MCF 10A (cell line): Measurements from ENCODE around the gene PITPNM3. TPM values are rescaled to one million over a fixed set of nuclear protein-coding genes. Genes with fewer than 3 reads are reported as not detected.

ENCODE experiments used
- BruUV-seq: library from RNA; stranded (reverse); fragments of 400-500 nt; replicated peaks from 2 replicates; lab custom pipeline; 2021; lab: Mats Ljungman, UMichigan
- CTCF ChIA-PET: fragments of 300-600 bp; sonication (Branson Sonifier 250); formaldehyde crosslinking; extraction: SDS; loops from one replicate; lab custom pipeline; 2021; ENCODE audit warnings: antibody characterized with exemption, inconsistent platforms; lab: Yijun Ruan, JAX
- POLR2A ChIA-PET: fragments of 300-600, 350-650 bp; sonication (Branson Sonifier 250); formaldehyde crosslinking; extraction: SDS; loops from one replicate; lab custom pipeline; 2020; ENCODE audit warnings: antibody characterized with exemption, inconsistent platforms; lab: Yijun Ruan, JAX
- DNase-seq: peaks from one replicate; pipeline ENCODE4 v3.0.0-alpha.2; 2018; ENCODE audit not compliant: unreplicated experiment
- H3K27ac Mint-ChIP-seq: one replicate; pipeline ENCODE4 v1.8.0; 2022; ENCODE audit warnings: mild to moderate bottlenecking, low read depth, mixed read lengths; ENCODE audit not compliant: unreplicated experiment
- H3K27me3 Mint-ChIP-seq: one replicate; pipeline ENCODE4 v1.8.0; 2022; ENCODE audit warnings: mixed read lengths; ENCODE audit not compliant: insufficient read depth, unreplicated experiment
- H3K36me3 Mint-ChIP-seq: one replicate; pipeline ENCODE4 v1.8.0; 2022; ENCODE audit warnings: mild to moderate bottlenecking, moderate library complexity, mixed read lengths; ENCODE audit not compliant: insufficient read depth, unreplicated experiment
- H3K4me1 Mint-ChIP-seq: one replicate; pipeline ENCODE4 v1.8.0; 2022; ENCODE audit warnings: mixed read lengths; ENCODE audit not compliant: insufficient read depth, unreplicated experiment
- H3K4me3 Mint-ChIP-seq: one replicate; pipeline ENCODE4 v1.8.0; 2022; ENCODE audit warnings: mild to moderate bottlenecking, moderate library complexity, mixed read lengths; ENCODE audit not compliant: unreplicated experiment
- H3K9me3 Mint-ChIP-seq: one replicate; pipeline ENCODE4 v1.8.0; 2022; ENCODE audit warnings: mixed read lengths; ENCODE audit not compliant: unreplicated experiment
- CTCF ChIP-seq: fragments of 200-600 bp; IDR thresholded peaks from one replicate; pipeline ENCODE4 v1.8.0; 2022; ENCODE audit warnings: antibody characterized with exemption, mild to moderate bottlenecking; ENCODE audit not compliant: unreplicated experiment
- intact Hi-C: fragments of 100-400 bp; cut with micrococcal nuclease; formaldehyde crosslinking; loops from 2 replicates; pipeline ENCODE4 v1.14.1; 2022
- total RNA-seq: library from RNA; stranded (reverse); gene quantifications from 2 replicates; pipeline ENCODE4 v1.2.3, GENCODE V29; 2022

The PITPNM3 gene
- total RNA-seq, 1 experiment from 2014 or later: 22.8 TPM

- no peak for TF ChIP-seq CTCF
- Mint-ChIP-seq H3K27ac (no peak overlapping the region), H3K9me3 (no peaks in the 10 kb centered on the region), H3K4me3 (no peak overlapping the region), H3K4me1 (peaks cover 6% of the 10 kb centered on the region), H3K36me3 (no peaks in the 10 kb centered on the region), H3K27me3 (no peaks in the 10 kb centered on the region)
- intact Hi-C loops: no loop called here
- CTCF ChIA-PET: interaction anchor here (0.5 to 1.0 kb wide), 3 partner anchors 10 to 1179 kb away, joined by 3 to 4 read pairs (median 3); no protein-coding TSS in a partner anchor
- POLR2A ChIA-PET: no interaction called here
- DNase-seq: no peak
- BruUV-seq: no TSS peak
Measured at GRCh38 chr17:6429266-6429665, 127.1 kb downstream of the PITPNM3 start.

- TF ChIP-seq CTCF: no peak
- ChIA-PET POLR2A (no interaction called here), CTCF (interaction anchor here (0.6 to 1.0 kb wide), 2 partner anchors 11 to 327 kb away, joined by 3 to 4 read pairs; no protein-coding TSS in a partner anchor)
- Mint-ChIP-seq H3K4me3 (no peak overlapping the region), H3K9me3 (no peaks in the 10 kb centered on the region), H3K4me1 (peaks cover 6% of the 10 kb centered on the region), H3K27me3 (no peaks in the 10 kb centered on the region), H3K27ac (no peak overlapping the region), H3K36me3 (no peaks in the 10 kb centered on the region)
- no peak for DNase-seq
- BruUV-seq: no TSS peak
- intact Hi-C loops: no loop called here
Measured at GRCh38 chr17:6428207-6428965, 128.0 kb downstream of the PITPNM3 start.

- peak; percentile 7 for DNase-seq
- H3K4me1 Mint-ChIP-seq: peaks cover 6% of the 10 kb centered on the region
- ChIA-PET CTCF (interaction anchor here (1.4 to 1.8 kb wide), 2 partner anchors 9 kb away, joined by 4 to 7 read pairs; no protein-coding TSS in a partner anchor), POLR2A (no interaction called here)
- no TSS peak for BruUV-seq
- H3K36me3 Mint-ChIP-seq: no peaks in the 10 kb centered on the region
- peak; percentile 9 for TF ChIP-seq CTCF
- H3K27ac Mint-ChIP-seq: no peak overlapping the region
- H3K4me3 Mint-ChIP-seq: no peak overlapping the region
- no peaks in the 10 kb centered on the region for H3K9me3 Mint-ChIP-seq
- intact Hi-C loops: no loop called here
- no peaks in the 10 kb centered on the region for H3K27me3 Mint-ChIP-seq
Measured at GRCh38 chr17:6427279-6427781, 129.0 kb downstream of the PITPNM3 start.

GRCh38 chr17:6426356-6427101, 129.8 kb downstream of the PITPNM3 start:
- Mint-ChIP-seq H3K4me3 (no peak overlapping the region), H3K36me3 (no peaks in the 10 kb centered on the region), H3K27ac (no peak overlapping the region), H3K9me3 (no peaks in the 10 kb centered on the region), H3K4me1 (peaks cover 6% of the 10 kb centered on the region), H3K27me3 (no peaks in the 10 kb centered on the region)
- intact Hi-C loops: no loop called here
- ChIA-PET CTCF (interaction anchor here (0.5 to 3.2 kb wide), 6 partner anchors 8 to 1175 kb away, joined by 3 to 10 read pairs (median 5); no protein-coding TSS in a partner anchor), POLR2A (no interaction called here)
- BruUV-seq: no TSS peak
- TF ChIP-seq CTCF: no peak
- no peak for DNase-seq
